ENCODE measurements around the gene COL11A2.
"Not testable (repeated sequence)": the region's sequence is repeated elsewhere in the genome, so short reads cannot be mapped to it uniquely, and the experiment has no call there.

COL11A2 gene

GRCh38 chr6:33150560-33150959, 41.7 kb downstream of the COL11A2 start:
- not testable (repeated sequence) for DNase-seq

GRCh38 chr6:33147807-33148666, 44.2 kb downstream of the COL11A2 start:
- DNase-seq: no peak

- DNase-seq: no peak
Measured at GRCh38 chr6:33144373-33144772, 47.9 kb downstream of the COL11A2 start.

GRCh38 chr6:33143113-33143770, 49.0 kb downstream of the COL11A2 start:
- DNase-seq: no peak

GRCh38 chr6:33142501-33143070, 49.7 kb downstream of the COL11A2 start:
- no peak for DNase-seq

GRCh38 chr6:33140556-33140955, 51.7 kb downstream of the COL11A2 start:
- no peak for DNase-seq

- DNase-seq: no peak
Measured at GRCh38 chr6:33139596-33140206, 52.6 kb downstream of the COL11A2 start.

- DNase-seq: no peak
Measured at GRCh38 chr6:33136310-33136900, 55.9 kb downstream of the COL11A2 start.

GRCh38 chr6:33132081-33132524, 60.2 kb downstream of the COL11A2 start:
- DNase-seq: no peak

GRCh38 chr6:33128318-33128717, 63.9 kb downstream of the COL11A2 start:
- no peak for DNase-seq

- no peak for DNase-seq
Measured at GRCh38 chr6:33126101-33126714, 66.1 kb downstream of the COL11A2 start.

GRCh38 chr6:33124947-33125346, 67.3 kb downstream of the COL11A2 start:
- DNase-seq: no peak

GRCh38 chr6:33124525-33124901, 67.8 kb downstream of the COL11A2 start:
- DNase-seq: no peak

GRCh38 chr6:33123732-33124524, 68.3 kb downstream of the COL11A2 start:
- DNase-seq: no peak

- no peak for DNase-seq
Measured at GRCh38 chr6:33123181-33123580, 69.1 kb downstream of the COL11A2 start.

GRCh38 chr6:33120001-33120400, 72.3 kb downstream of the COL11A2 start:
- DNase-seq: no peak

- no peak for DNase-seq
Measured at GRCh38 chr6:33118525-33119123, 73.6 kb downstream of the COL11A2 start.

- DNase-seq: no peak
Measured at GRCh38 chr6:33117811-33118277, 74.4 kb downstream of the COL11A2 start.

GRCh38 chr6:33116841-33117711, 75.2 kb downstream of the COL11A2 start:
- no peak for DNase-seq

- no peak for DNase-seq
Measured at GRCh38 chr6:33116417-33116816, 75.8 kb downstream of the COL11A2 start.
